SK-N-SH (cell line): ENCODE results near the gene XRN1.

Experiments used
- CHD2 ChIP-seq: fragments of 150-350 bp; IDR thresholded peaks from 2 replicates; pipeline ENCODE4 v1.6.1; 2018; ENCODE audit warnings: low read length; ENCODE audit not compliant: partially characterized antibody
- CTCF ChIP-seq: fragments of 200-600 bp; sonication (generic); IDR thresholded peaks from 2 replicates; pipeline ENCODE4 v1.6.1; 2017; ENCODE audit warnings: antibody characterized with exemption, mild to moderate bottlenecking, moderate library complexity
- EZH2phosphoT487 ChIP-seq: fragments of 200-600 bp; sonication (generic); IDR thresholded peaks from 2 replicates; pipeline ENCODE4 v1.6.1; 2017; ENCODE audit warnings: low read depth, mixed run types, mild to moderate bottlenecking, antibody characterized with exemption, moderate library complexity, borderline replicate concordance
- FOSL2 ChIP-seq: IDR thresholded peaks from 2 replicates; pipeline ENCODE4 v1.4.0; 2012; ENCODE audit warnings: low read depth, mild to moderate bottlenecking, moderate library complexity, borderline replicate concordance
- FOXM1 ChIP-seq: IDR thresholded peaks from 2 replicates; pipeline ENCODE4 v1.4.0; 2012; ENCODE audit warnings: low read depth, mild to moderate bottlenecking
- GABPA ChIP-seq: IDR thresholded peaks from 2 replicates; pipeline ENCODE4 v1.4.0; 2012; ENCODE audit warnings: low read depth, mild to moderate bottlenecking
- JUND ChIP-seq: IDR thresholded peaks from 2 replicates; pipeline ENCODE4 v1.4.0; 2012
- POLR2AphosphoS5 ChIP-seq: IDR thresholded peaks from 2 replicates; pipeline ENCODE4 v1.6.1; 2012; ENCODE audit warnings: low read depth, low read length
- RAD21 ChIP-seq: IDR thresholded peaks from 2 replicates; pipeline ENCODE4 v1.6.1; 2012; ENCODE audit warnings: mild to moderate bottlenecking, low read length
- SIN3A ChIP-seq: IDR thresholded peaks from 2 replicates; pipeline ENCODE4 v1.6.1; 2012; ENCODE audit warnings: low read depth, mild to moderate bottlenecking, low read length, moderate library complexity, borderline replicate concordance
- SMC3 ChIP-seq: IDR thresholded peaks from 2 replicates; pipeline ENCODE4 v1.6.1; 2012; ENCODE audit warnings: low read depth, low read length, improper control_type of control experiment
- TAF1 ChIP-seq: IDR thresholded peaks from 2 replicates; pipeline ENCODE4 v1.6.1; 2012; ENCODE audit warnings: low read depth, mild to moderate bottlenecking, low read length, moderate library complexity, borderline replicate concordance
- TEAD4 ChIP-seq: IDR thresholded peaks from 2 replicates; pipeline ENCODE4 v1.4.0; 2012; ENCODE audit warnings: mild to moderate bottlenecking, borderline replicate concordance; ENCODE audit not compliant: insufficient read depth
- TF ChIP-seq, protein P1 (sequence below): IDR thresholded peaks from 2 replicates; pipeline ENCODE4 v1.4.0; 2012; ENCODE audit warnings: low read depth, borderline replicate concordance

DNA sequence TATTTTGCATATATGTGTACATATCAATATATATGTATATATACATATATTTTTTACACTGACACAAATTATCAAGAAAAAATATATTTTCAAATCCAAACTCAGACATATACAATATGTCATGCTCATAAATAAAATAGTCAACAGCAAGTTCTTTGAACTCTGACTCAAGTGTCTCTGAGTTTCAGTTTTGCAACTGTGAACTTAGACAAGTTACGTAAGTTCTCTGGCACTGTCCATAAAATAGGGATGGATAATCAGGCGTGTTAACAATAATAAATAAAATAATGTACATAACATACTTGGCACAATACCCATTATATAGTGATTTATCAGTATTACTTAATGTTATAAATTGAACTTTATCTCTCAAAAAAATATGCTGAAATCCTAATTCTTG lies 12.1 kb upstream of the XRN1 start:
- TF ChIP-seq SIN3A: no peak
- no peak for TF ChIP-seq CTCF
- no peak for TF ChIP-seq TEAD4
- TF ChIP-seq GABPA: no peak
- TF ChIP-seq FOXM1: no peak
- no peak for TF ChIP-seq EZH2phosphoT487
- TF ChIP-seq RAD21: no peak
- TF ChIP-seq, protein P1, sequence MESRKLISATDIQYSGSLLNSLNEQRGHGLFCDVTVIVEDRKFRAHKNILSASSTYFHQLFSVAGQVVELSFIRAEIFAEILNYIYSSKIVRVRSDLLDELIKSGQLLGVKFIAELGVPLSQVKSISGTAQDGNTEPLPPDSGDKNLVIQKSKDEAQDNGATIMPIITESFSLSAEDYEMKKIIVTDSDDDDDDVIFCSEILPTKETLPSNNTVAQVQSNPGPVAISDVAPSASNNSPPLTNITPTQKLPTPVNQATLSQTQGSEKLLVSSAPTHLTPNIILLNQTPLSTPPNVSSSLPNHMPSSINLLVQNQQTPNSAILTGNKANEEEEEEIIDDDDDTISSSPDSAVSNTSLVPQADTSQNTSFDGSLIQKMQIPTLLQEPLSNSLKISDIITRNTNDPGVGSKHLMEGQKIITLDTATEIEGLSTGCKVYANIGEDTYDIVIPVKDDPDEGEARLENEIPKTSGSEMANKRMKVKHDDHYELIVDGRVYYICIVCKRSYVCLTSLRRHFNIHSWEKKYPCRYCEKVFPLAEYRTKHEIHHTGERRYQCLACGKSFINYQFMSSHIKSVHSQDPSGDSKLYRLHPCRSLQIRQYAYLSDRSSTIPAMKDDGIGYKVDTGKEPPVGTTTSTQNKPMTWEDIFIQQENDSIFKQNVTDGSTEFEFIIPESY: no peak
- no peak for TF ChIP-seq TAF1
- no peak for TF ChIP-seq FOSL2
- TF ChIP-seq CHD2: no peak
- TF ChIP-seq SMC3: no peak
- TF ChIP-seq JUND: no peak
- no peak for TF ChIP-seq POLR2AphosphoS5
